Measurements from ENCODE around the gene PDE3A. TPM values are rescaled to one million over a fixed set of nuclear protein-coding genes. Genes with fewer than 3 reads are reported as not detected.
"Not testable (repeated sequence)": the region's sequence is repeated elsewhere in the genome, so short reads cannot be mapped to it uniquely, and the experiment has no call there.

Gene PDE3A
- total RNA-seq, 1 donor from 2014 or later: 12.0 TPM

DNA sequence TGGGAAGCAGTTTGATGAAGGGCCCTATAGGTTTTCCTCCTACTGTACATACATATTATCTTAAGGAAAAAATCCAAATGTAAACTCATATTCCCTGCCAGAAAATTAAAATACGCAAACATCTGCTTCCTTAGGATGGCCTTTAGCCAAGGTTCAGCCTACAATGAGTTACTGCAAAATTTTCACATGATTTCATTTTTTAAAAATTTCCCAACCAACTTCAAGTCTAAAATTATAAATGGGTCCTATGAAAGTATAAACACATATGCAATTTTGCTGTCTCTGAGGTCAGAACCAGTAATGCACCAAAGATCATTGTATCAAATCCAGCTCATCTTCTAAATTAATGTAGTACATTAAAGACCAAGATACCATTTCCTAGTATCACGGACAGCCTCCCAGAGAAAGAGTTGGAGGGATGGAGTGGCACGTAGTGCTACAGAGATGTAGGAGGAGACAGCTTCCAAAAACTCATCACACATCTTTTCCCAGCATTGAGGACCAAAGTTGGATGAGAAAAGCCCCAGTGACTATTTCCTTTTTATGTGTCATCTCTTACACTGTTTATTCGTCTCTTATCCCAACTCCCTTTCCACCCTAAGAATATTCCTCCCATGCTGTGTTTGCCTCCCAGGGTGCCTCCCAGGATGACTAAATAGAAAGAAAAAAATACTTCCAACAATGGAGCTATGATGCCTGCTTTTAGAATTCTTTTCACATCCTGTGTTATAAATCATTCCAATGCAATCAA is 234.5 kb downstream of the PDE3A start:
- Mint-ChIP-seq H3K36me3 (no peaks in the 10 kb centered on the region), H3K9me3 (no peaks in the 10 kb centered on the region), H3K4me3 (no peak overlapping the region), H3K27me3 (ENCODE audit: low read depth) (no peaks in the 10 kb centered on the region), H3K4me1 (peaks cover 43% of the 10 kb centered on the region), H3K27ac (peak overlapping the region; percentile 80)
- DNase-seq (ENCODE audit: low spot score in 2 of 2, unreplicated experiment in 2 of 2): no peak
- TF ChIP-seq, protein P1, sequence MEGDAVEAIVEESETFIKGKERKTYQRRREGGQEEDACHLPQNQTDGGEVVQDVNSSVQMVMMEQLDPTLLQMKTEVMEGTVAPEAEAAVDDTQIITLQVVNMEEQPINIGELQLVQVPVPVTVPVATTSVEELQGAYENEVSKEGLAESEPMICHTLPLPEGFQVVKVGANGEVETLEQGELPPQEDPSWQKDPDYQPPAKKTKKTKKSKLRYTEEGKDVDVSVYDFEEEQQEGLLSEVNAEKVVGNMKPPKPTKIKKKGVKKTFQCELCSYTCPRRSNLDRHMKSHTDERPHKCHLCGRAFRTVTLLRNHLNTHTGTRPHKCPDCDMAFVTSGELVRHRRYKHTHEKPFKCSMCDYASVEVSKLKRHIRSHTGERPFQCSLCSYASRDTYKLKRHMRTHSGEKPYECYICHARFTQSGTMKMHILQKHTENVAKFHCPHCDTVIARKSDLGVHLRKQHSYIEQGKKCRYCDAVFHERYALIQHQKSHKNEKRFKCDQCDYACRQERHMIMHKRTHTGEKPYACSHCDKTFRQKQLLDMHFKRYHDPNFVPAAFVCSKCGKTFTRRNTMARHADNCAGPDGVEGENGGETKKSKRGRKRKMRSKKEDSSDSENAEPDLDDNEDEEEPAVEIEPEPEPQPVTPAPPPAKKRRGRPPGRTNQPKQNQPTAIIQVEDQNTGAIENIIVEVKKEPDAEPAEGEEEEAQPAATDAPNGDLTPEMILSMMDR (IDR thresholded peaks at IDR 0.05; ENCODE audit: unreplicated experiment): no peak

DNA sequence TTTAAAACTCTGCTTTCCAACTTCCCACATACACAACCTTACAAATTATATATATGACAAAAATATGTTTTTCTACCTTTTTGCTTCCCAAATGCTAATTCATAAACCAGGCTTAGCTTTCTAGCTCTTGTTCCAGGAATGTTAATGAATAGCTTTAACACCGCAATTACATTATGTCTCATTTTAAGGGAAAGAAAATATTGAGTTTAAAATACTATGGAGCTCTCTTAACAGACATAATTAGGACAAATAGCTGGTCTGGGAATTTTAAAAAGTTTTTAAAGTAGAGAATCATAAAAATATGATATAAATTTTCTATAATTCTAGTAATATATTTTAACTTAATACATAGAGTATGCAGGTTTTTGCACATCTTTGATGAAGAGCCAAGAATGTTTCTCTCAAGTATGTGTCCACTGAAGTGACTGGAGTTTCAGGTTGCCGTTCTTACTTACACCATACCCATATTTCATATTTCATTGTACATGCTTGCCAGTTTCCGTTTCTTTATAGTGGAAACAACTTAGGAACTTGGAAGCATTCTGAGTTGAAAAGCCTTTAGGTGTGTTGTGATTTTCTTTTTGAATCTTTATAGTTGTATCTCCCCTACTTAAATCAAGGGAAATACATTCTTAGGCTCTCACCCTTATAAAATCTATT is 236.2 kb downstream of the PDE3A start:
- Mint-ChIP-seq H3K4me1 (peaks cover 43% of the 10 kb centered on the region), H3K4me3 (no peak overlapping the region), H3K36me3 (no peaks in the 10 kb centered on the region), H3K27me3 (ENCODE audit: low read depth) (no peaks in the 10 kb centered on the region), H3K9me3 (no peaks in the 10 kb centered on the region), H3K27ac (peak overlapping the region; percentile 94)
- no peak for DNase-seq (ENCODE audit: low spot score in 2 of 2, unreplicated experiment in 2 of 2)
- TF ChIP-seq, protein P1 (IDR thresholded peaks at IDR 0.05; ENCODE audit: unreplicated experiment): no peak

DNA sequence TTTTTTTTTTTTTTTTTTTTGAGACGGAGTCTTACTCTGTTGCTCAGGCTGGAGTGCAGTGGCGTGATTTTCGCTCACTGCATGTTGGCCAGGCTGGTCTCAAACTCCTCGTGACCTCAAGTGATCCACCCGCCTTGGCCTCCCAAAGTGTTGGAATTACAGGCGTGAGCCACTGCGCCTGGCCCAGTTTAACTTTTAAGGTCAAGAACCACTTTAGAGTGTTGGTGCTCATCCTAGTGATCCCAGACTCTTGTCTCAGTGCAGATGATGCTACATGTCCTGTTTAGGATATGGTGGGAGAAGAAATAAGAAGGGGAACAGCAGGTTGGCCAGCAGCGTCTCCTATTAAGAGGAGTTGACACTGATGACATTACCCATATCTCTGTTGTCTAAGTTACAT is 246.7 kb downstream of the PDE3A start:
- not testable (repeated sequence) for H3K4me3 Mint-ChIP-seq, H3K4me1 Mint-ChIP-seq

DNA sequence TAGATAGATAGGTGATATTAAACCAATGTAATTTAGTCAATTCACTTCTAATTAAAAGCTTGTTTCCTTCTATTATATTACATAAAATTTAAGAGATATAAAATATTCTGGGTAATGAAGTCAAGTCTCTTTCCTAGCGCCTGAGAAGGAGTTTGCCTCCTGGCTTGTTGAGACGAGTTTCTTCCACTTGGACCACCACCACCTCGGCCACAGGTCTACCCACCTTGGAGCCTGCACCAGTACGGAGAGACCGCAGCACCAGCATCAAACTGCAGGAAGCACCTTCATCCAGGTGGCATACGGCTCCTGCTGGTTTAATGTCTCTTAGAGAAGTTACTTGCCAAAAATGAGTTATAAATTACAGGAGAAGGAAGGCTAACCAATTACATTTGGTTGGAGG is 247.8 kb downstream of the PDE3A start:
- DNase-seq (ENCODE audit: low spot score in 2 of 2, unreplicated experiment in 2 of 2): no peak
- H3K4me3 Mint-ChIP-seq: no peak overlapping the region
- H3K36me3 Mint-ChIP-seq: peaks cover 8% of the 10 kb centered on the region
- H3K27ac Mint-ChIP-seq: no peak overlapping the region
- peaks cover 2% of the 10 kb centered on the region for H3K4me1 Mint-ChIP-seq
- no peaks in the 10 kb centered on the region for H3K9me3 Mint-ChIP-seq
- H3K27me3 Mint-ChIP-seq (ENCODE audit: low read depth): no peaks in the 10 kb centered on the region
- TF ChIP-seq, protein P1 (IDR thresholded peaks at IDR 0.05; ENCODE audit: unreplicated experiment): no peak

More for the DNA sequence above, 246.7 kb downstream of the PDE3A start:
- DNase-seq (ENCODE audit: low spot score in 2 of 2, unreplicated experiment in 2 of 2); H3K9me3 Mint-ChIP-seq; H3K27ac Mint-ChIP-seq; H3K27me3 Mint-ChIP-seq (ENCODE audit: low read depth); H3K36me3 Mint-ChIP-seq: not testable (repeated sequence)

DNA sequence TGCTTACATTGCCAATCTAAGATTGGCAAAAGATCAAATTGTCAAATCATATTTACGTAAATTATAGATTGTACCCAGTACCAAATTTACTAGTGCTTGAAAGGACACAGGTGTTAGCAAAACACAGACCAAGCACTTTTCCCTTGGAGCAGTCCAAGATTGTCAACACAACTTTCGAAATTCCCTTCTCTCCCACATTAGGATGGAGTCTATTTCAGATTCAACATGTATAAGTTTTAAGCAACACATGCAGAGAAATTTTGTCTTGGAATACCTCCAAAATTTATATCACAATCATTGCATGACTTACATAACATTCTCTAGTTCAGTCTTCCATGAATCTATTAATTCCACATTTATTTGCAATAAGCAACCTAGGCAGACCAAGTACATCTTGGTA is 251.9 kb downstream of the PDE3A start:
- H3K4me1 Mint-ChIP-seq: peaks cover 5% of the 10 kb centered on the region
- TF ChIP-seq, protein P1 (IDR thresholded peaks at IDR 0.05; ENCODE audit: unreplicated experiment): no peak
- H3K27ac Mint-ChIP-seq: no peak overlapping the region
- no peak for DNase-seq (ENCODE audit: low spot score in 2 of 2, unreplicated experiment in 2 of 2)
- peaks cover 9% of the 10 kb centered on the region for H3K9me3 Mint-ChIP-seq
- peaks cover 17% of the 10 kb centered on the region for H3K36me3 Mint-ChIP-seq
- no peak overlapping the region for H3K4me3 Mint-ChIP-seq
- H3K27me3 Mint-ChIP-seq (ENCODE audit: low read depth): no peaks in the 10 kb centered on the region

DNA sequence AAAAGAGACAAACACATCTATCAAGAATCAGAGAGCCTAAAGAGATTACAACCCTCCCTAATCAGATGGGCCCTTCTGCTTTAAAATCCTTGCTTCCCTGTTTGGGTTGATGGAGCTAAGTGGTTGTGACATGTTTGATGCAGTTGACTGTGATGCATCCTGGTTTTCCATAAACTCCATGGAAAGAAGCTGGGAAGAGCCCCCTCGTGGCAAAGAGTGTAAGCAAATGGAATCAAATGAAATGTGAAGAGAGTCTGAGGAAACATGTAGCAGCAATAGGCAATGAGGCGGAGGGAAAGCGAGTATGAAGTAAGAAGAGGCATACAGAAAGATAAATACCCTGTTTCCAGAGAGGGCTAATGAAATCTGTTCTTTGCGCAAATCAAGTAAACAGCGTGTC is 256.4 kb downstream of the PDE3A start:
- H3K9me3 Mint-ChIP-seq: peaks cover 9% of the 10 kb centered on the region
- H3K27me3 Mint-ChIP-seq (ENCODE audit: low read depth): no peaks in the 10 kb centered on the region
- no peak overlapping the region for H3K27ac Mint-ChIP-seq
- no peak overlapping the region for H3K4me3 Mint-ChIP-seq
- TF ChIP-seq, protein P1 (IDR thresholded peaks at IDR 0.05; ENCODE audit: unreplicated experiment): no peak
- peaks cover 17% of the 10 kb centered on the region for H3K4me1 Mint-ChIP-seq
- H3K36me3 Mint-ChIP-seq: peaks cover 11% of the 10 kb centered on the region
- no peak for DNase-seq (ENCODE audit: low spot score in 2 of 2, unreplicated experiment in 2 of 2)

Data from mesothelial cell of epicardium (in vitro differentiated cells).